Cardiac atrium fibroblast (primary cell): ENCODE data around the gene PLEKHF1. TPM values are rescaled to one million over a fixed set of nuclear protein-coding genes. Genes with fewer than 3 reads are reported as not detected.

Source experiments
- total RNA-seq: library from RNA; depleted of rRNA; stranded (reverse); fragments of >200 nt; gene quantifications from 2 replicates; pipeline ENCODE4 v1.2.3, GENCODE V29; 2015

PLEKHF1 gene
- total RNA-seq, result 11.2 and 22.6 TPM in 2 replicates

DNA sequence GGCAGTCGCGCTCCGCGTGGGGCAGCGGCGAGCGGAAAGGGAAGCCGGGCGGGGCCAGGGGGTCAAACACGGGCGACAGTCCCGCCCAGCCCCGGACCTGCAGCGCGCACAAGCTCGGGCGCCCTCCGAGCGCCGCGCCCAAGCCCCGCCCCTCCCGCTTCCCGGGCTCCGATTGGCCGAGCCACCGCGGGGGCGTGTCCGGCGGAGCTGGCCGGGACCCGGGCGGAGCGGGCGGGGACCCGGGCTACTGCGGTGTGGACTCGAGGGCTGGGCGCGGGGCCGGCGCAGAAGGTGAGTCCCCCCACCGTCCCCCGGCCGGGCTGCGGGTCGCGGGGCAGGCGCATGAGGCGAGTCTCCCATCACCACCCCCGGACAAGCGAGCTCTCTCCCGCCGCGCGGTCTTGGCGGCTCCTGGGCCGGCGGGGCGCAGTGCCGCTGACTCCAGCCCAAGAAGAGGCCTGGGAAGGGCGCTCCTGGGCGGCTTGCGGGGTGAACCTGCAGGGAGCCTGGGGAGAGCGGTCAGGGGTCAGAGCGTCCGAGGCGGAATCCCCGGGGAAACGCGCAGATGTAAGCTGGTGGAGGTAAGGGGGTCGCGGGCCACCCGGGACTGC lies at the start of gene PLEKHF1:
PLEKHF1 (plus strand) TSS at position 247 of the 611 bp plus-strand sequence. CDS start 8,379 bp downstream, outside the sequence.

GRCh38 chr19:29714953-29715700 lies 49.9 kb downstream of the PLEKHF1 start, which contains the start of gene C19orf12:
TSS of gene C19orf12 (minus strand) at chr19:29715261. CDS start at chr19:29708413, 6,848 bp downstream.

Other genes with a start within 250 kb of the PLEKHF1 start
- not detected in 2 replicates for gene VSTM2B, start 139.5 kb upstream of the PLEKHF1 start, total RNA-seq
- 52.7 and 87.2 TPM in 2 replicates for gene POP4, start 59.2 kb upstream of the PLEKHF1 start, total RNA-seq
- gene C19orf12, start 49.8 kb downstream of the PLEKHF1 start, total RNA-seq, result 24.2 and 29.0 TPM in 2 replicates
- 7.1 and 8.3 TPM in 2 replicates for gene CCNE1, start 146.5 kb downstream of the PLEKHF1 start, total RNA-seq